Measurements from ENCODE around the gene MSI2. TPM values are rescaled to one million over a fixed set of nuclear protein-coding genes. Genes with fewer than 3 reads are reported as not detected.

MSI2 gene
- total RNA-seq, 4 donors from 2014 or later: 15.9 to 22.9 (median 17.0) TPM

DNA sequence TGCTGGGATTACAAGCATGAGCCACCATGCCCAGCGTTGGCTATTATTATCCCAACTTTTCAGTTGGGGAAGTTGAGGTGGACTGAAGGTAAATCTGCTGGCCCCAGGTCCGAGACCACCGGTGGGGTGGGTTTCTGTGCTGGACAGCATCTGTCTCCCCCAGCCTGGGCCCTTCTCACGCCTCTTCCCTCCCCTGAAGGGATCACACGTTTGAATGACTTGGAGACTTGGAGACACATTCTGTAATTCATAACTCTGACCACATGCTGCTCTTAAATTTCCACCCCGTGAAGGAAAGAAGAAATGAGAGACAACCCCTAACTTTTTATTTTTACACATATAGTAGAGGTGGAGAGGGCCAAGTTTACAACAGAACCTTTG lies 109.8 kb downstream of the MSI2 start:
- no peak for DNase-seq
- Histone ChIP-seq H3K4me3 (no peak overlapping the region), H3K9me3 (no peaks in the 10 kb centered on the region), H3K36me3 (no peaks in the 10 kb centered on the region), H3K27ac (no peak overlapping the region), H3K4me1 (peaks cover 6 to 31% (median 10%) of the 10 kb centered on the region in 3 donors), H3K27me3 (no peaks in the 10 kb centered on the region)
- intact Hi-C loops (cut with DNase I): no loop called here
- WGBS, 2 donors: 60 to 83% methylated on average over 2 to 5 of the region's 6 CpGs
- TF ChIP-seq, protein P1, sequence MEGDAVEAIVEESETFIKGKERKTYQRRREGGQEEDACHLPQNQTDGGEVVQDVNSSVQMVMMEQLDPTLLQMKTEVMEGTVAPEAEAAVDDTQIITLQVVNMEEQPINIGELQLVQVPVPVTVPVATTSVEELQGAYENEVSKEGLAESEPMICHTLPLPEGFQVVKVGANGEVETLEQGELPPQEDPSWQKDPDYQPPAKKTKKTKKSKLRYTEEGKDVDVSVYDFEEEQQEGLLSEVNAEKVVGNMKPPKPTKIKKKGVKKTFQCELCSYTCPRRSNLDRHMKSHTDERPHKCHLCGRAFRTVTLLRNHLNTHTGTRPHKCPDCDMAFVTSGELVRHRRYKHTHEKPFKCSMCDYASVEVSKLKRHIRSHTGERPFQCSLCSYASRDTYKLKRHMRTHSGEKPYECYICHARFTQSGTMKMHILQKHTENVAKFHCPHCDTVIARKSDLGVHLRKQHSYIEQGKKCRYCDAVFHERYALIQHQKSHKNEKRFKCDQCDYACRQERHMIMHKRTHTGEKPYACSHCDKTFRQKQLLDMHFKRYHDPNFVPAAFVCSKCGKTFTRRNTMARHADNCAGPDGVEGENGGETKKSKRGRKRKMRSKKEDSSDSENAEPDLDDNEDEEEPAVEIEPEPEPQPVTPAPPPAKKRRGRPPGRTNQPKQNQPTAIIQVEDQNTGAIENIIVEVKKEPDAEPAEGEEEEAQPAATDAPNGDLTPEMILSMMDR (IDR thresholded peaks at IDR 0.05): no peak
- no peak for TF ChIP-seq POLR2A (IDR thresholded peaks at IDR 0.05)

DNA sequence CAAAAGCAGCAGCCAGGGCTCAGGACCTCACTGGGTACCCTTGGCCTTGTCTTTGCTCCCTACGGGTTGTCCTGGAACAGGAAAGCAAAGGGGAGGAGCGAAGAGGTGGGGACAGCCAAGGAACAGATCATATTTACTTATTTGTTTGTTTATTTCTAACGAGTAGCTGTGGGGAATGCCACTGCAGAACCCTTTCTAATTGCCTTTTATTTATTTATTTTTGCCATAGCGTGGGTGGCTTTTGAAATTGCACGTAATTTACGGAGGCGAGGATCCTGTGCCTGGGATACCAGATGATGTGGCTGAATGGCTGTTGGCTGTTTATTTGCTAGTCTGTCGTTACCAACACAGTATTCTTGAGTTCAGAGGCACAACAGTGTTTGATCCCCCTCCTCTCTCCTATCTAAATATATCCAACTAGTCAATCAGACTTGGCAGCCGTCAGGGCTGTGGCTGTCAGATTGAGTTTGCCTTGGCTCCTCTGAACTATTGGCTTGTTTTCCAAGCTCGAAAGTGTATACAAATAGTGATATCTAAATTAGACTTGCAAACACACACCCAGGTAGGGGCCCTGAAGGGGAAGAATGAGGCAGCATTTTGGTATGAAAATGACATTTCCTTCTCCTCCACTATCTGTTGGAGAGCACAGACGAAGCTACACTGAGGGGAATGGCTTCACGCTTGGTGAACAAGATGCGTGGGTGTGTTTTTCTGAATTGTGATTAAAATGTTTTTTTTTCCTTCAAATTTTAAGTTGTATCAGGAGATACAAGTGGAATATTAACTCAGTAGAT lies 110.4 kb downstream of the MSI2 start:
- Histone ChIP-seq H3K9me3 (no peaks in the 10 kb centered on the region), H3K4me1 (peaks cover 6 to 31% (median 10%) of the 10 kb centered on the region in 3 donors), H3K27ac (no peak overlapping the region), H3K4me3 (no peak overlapping the region), H3K36me3 (no peaks in the 10 kb centered on the region), H3K27me3 (no peaks in the 10 kb centered on the region)
- DNase-seq: no peak
- intact Hi-C loops (cut with DNase I): no loop called here
- WGBS, 2 donors: 71 to 79% methylated on average over 13 of the region's 13 CpGs
- TF ChIP-seq, protein P1 (IDR thresholded peaks at IDR 0.05): no peak
- TF ChIP-seq POLR2A (IDR thresholded peaks at IDR 0.05): no peak

DNA sequence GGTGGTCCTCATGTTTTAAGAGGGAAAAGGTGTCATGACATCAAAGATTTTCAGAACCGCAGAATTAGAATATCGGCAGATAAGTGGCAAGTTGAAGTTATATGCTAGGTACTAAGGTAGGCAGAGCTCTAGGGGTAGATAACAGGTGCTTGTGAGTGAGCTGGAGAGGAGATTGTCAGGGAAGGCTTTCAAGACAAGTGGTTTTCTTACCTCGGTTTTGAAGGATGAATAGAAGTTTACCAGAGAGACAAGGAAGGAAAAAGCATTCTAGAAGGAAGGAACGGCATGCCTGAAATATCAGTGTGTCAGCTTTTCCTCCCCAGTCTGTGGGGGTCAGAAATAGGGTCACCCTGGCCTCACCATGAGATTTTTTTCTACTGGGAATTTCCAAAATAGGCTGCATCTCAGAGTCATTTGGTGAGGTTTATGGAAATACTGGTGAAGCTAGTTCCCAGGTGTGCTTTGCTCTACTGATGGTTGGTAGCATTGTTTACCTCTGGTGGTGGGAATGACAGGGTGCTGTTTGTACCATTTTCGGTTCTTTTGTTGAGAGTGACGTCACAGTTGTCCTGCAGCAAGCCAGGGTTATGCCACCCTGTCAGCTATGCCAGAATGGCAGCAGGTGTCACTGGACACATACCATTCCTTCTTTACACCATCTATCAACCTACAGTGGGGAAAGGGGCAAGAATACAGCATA lies 112.5 kb downstream of the MSI2 start:
- peaks cover 6 to 31% (median 10%) of the 10 kb centered on the region in 3 donors for H3K4me1 ChIP-seq
- no peak overlapping the region for H3K4me3 ChIP-seq
- H3K36me3 ChIP-seq: no peaks in the 10 kb centered on the region
- peak overlapping the region in 1 of 4 donors; percentile 26 for H3K27ac ChIP-seq
- TF ChIP-seq, protein P1 (IDR thresholded peaks at IDR 0.05): peak in 1 of 6 experiments; percentile 20
- TF ChIP-seq POLR2A (IDR thresholded peaks at IDR 0.05): no peak
- peaks cover 0 to 7% (median 0%) of the 10 kb centered on the region in 3 donors for H3K9me3 ChIP-seq
- WGBS, 2 donors: 53 to 72% methylated on average over 4 to 5 of the region's 6 CpGs
- intact Hi-C loops (cut with DNase I): no loop called here
- no peaks in the 10 kb centered on the region for H3K27me3 ChIP-seq
- no peak for DNase-seq

DNA sequence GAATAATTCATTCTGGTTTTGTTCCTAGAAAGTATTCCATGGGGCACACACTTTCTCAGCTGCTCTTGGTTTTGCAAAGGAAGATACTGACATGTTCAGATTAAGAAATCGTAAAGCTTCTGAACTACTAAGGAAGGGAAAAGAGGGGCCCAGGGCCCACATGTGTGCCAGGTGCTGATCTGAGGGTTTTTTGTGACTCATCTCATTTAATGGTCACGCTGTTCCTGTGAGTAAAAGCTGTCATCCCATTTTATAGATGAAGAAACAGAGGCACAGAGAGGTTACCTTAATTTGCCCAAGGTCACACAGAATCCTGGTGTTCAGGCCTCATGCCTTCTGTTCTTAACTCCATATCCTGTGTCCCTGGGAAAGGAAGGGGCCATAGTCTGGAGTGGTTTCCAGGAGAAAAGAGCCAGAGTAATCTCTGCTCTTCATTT lies 113.2 kb downstream of the MSI2 start:
- Histone ChIP-seq H3K27me3 (no peaks in the 10 kb centered on the region), H3K27ac (peak overlapping the region; percentile 14 to 71 (median 46)), H3K36me3 (no peaks in the 10 kb centered on the region), H3K4me3 (no peak overlapping the region), H3K9me3 (peaks cover 0 to 9% (median 0%) of the 10 kb centered on the region in 3 donors), H3K4me1 (peaks cover 6 to 31% (median 10%) of the 10 kb centered on the region in 3 donors)
- intact Hi-C loops (cut with DNase I): no loop called here
- no peak for DNase-seq
- TF ChIP-seq, protein P1 (IDR thresholded peaks at IDR 0.05): no peak
- TF ChIP-seq POLR2A (IDR thresholded peaks at IDR 0.05): no peak
- WGBS, 2 donors: 23 to 30% methylated on average over 2 of the region's 2 CpGs

DNA sequence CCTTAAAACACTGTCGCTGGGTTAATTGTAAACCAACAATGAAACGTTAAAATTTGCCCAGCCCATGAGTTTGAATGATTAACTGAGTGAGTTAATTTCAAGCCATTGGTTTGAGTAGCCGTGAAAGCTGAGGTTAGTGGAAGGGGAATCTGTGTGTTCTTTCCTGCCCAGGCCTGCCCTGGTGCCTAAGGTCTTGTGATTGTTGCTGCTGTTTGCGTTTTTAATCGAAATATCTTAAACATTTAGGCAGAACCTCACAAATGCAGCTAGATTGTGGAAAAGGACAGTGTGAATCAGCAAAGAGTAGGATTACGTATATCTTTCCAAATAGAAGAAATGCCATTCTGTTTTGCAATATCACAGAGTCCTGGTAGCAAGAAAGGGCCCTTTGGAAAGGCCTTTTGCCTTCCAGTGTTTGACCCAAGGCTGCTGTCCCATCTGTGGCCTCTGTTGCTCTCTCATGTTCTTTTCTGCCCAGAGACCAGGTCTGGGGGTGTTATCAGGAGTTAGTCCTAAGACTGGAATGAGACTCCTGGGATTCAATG lies 113.8 kb downstream of the MSI2 start:
- TF ChIP-seq, protein P1 (IDR thresholded peaks at IDR 0.05): no peak
- no peak for TF ChIP-seq POLR2A (IDR thresholded peaks at IDR 0.05)
- Histone ChIP-seq H3K9me3 (peaks cover 0 to 9% (median 0%) of the 10 kb centered on the region in 3 donors), H3K27me3 (no peaks in the 10 kb centered on the region), H3K36me3 (no peaks in the 10 kb centered on the region), H3K4me3 (no peak overlapping the region), H3K27ac (peak overlapping the region; percentile 14 to 71 (median 42)), H3K4me1 (peaks cover 6 to 35% (median 10%) of the 10 kb centered on the region in 3 donors)
- no peak for DNase-seq
- intact Hi-C loops (cut with DNase I): no loop called here
- 40 to 45% methylated on average over 6 of the region's 6 CpGs for WGBS, 2 donors
